ENCODE results near the gene MEP1B.
"Not testable (repeated sequence)": the region's sequence is repeated elsewhere in the genome, so short reads cannot be mapped to it uniquely, and the experiment has no call there.

MEP1B gene

DNA sequence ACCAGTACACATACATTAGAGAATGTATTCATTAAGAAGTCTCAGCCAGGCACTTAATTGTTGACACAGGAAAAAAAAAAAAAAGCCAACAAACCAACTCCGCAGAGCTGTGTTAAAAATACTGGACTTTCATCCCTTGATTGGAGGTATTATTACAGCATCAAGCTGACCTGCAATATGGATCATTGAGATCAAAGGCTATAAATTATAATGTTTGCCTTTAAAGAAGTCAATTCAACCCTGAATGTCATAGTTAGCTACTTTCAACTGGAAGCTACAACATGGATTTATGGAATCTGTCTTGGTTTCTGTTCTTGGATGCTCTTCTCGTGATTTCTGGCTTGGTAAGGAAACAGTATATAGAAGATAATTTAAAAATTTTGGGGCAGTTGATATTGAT is at the start of gene MEP1B:
TSS of gene MEP1B (plus strand) at position 250 of the 400 bp plus-strand sequence. CDS start at position 282, 32 bp downstream.
- no peak for DNase-seq

DNA sequence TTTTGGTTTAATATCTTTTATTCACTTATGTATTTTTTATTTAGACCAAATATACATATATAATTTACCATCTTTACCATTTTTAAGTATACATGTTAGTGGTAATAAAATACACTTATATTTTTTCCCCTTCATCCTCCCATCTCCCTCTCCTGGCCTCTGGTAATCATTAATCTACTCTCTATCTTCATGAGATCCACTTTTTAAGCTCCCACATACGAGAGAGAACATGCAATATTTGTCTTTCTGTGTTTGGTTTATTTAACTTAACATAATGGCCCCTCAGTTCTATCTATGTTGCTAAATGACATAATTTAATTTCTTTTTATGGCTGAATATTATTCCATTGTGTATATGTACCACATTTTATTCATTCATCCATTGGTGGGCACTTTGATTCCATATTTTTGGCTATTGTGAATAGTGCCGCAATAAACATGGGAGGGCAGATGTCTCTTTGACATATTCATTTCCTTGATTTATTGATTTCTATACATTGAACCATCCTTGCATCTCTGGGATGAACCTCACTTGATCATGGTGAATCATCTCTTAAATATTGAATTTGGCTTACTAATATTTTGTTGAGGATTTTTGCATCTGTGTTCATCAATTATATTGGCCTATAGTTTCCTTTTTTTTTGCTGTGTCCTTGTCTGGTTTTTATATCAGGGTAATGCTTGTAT is 41.5 kb upstream of the MEP1B start:
- DNase-seq = no peak

DNA sequence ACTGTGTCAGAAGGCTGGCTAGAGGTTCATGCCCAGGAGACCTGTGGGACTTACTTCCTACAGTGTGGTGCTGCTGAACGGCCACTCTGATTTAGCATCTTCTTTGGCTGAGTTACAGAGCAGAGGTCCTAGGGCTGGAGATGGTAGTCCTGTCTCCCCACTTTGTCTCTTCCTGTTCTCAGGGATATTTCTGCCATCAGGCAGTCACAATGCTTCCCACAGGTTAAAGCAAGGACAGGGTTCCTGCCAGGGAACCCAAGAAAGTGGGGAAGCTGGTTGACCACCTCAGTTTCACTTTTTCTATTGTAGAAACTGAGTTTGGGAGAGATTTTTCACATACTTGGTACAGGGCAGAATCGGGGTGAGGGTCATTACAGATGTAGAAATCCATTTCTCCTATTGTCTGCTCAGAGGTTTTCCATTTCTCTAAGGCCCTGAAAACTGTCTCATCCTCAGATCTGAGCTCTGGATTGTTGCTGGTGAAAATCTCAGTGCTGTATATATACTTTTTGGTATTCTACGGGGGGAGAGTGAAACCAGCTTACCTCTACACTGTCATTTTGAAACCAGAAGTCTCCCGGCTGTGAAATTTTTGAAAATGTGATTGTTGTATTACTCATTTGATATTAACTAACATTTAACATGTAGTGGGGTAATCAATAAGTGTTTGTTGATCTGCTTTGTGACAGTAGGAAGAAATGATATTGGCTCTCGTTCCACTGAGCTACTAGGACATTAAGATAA is 37.0 kb upstream of the MEP1B start:
- DNase-seq = no peak

DNA sequence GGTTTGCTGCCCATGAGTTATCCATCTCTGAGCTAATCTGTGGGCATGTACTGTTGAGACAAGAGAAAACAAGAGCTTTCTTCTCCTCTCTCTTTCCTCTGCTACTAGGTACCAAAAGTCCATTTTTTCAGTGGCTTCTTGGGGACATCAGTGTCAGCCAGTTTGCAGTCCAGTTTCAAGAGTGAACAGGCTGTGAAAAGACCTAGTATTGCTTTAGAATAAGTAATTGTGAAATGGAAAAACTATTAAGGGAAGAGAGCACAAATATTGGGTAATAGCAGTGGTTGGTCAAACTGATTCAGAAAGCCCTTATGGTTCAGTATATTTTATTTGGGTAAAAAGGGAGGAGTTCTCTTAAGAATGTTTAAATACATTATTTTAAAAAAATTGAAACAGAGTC is 33.0 kb upstream of the MEP1B start:
- no peak for DNase-seq

DNA sequence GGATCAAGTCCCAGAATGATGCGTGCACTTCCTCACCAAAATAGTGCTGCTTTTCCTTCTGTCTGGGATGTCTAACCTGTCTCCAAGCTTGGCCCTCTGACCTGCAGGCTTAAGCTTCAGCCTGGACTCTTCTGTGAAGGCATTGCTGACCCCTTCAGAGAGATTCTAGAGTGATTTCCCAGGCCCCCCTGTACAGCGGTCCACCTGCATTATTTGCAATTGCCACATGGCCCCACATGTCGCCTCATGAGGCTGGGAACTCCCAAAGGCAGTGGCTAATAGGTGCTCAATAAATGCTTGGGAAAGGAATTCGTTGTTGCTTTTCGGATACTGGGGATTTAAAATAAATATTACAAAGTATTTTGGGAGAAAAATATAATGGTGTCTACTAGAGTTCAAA is 32.3 kb upstream of the MEP1B start:
- DNase-seq = no peak

DNA sequence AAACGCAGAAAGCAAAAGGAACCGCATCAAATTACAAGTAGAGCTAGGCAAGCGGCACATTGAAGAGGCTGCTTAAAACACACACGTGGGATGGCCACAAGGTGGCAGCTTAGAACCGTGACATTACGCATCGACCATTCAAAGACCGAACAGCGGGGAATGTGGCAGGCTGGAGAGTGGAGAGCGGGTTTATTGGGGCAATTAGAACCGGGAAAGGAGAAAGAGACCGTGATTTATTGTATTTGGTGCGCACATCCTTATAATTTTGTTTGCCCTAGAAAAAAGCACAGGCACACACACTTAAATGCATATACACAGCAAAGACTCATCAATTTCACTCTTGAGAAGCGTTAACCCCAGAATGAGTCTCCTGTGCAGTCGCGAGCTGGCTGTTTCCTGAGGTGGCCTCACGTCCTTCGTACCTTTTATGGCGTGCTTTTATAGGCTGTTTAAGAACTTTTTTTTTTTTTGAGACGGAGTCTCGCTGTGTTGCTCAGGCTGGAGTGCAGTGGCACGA is 31.7 kb upstream of the MEP1B start:
- peak; percentile 69 to 72 for DNase-seq

DNA sequence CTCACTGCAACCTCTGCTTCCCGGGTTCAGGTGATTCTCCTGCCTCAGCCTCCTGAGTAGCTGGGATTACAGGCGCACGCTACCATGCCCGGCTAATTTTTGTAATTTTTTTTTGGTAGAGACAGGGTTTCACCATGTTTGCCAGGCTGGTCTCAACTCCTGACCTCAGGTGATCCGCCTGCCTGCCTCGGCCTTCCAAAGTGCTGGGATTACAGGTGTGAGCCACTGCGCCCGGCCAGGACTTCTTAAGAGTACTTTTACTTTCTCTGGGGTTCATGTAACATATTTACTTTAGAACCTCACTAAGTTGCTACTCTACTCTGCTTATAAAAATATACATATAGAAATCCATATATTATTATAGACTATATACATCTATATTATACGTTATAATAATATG is 31.2 kb upstream of the MEP1B start:
- not testable (repeated sequence) for DNase-seq

DNA sequence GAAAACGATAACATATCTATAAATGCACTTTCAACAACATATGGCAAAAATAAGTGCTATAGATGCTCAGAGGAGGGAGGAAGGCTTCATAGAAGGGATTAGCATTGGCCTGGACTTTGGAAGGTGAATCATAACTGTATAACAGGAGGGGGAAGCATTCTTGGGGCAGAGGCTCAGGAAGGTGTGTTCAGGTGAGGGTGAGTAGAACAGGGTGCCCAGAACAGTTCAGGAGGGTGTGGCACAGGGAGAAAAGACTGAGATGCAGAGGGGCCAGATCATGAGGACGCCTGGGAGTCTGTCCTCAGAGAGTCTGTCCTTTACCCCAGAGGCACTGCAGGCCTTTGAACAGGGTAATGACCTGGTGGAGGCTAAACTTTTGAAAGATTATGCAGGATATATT is 29.3 kb upstream of the MEP1B start:
- no peak for DNase-seq

DNA sequence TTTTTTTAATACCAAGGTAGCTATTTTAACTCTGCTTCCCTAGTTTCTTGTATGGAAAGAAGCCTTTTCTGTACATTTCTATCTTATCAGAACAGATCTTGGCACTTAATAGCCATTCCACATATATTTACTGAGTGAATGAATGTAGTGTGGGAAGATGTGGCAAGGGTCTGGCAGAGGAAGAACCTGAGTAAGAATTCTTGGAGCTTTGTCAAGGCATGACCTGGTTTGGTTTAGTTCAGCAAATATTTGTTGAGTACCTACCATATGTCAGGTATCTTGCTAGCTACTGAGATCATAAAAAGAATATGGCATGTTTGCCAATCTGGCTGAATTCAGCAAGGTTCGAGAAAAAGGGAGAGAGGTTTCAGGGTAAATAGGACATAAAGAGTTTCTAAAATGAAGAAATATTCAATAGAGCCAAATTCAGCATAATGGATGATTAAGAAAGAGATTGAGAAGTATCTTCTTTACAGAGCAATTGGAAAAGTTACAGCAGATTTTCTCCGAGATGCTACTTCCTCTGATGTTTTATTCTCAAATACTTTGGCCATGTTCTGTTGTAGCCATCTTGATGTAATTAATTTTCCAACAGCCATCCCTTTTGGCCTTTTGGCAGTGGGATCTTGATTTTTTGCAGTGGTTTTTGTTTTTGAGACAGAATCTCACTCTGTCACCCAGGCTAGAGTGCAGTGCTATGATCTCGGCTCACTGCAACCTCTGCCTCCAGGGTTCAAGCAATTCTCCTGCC is 21.7 kb upstream of the MEP1B start:
- no peak for DNase-seq

DNA sequence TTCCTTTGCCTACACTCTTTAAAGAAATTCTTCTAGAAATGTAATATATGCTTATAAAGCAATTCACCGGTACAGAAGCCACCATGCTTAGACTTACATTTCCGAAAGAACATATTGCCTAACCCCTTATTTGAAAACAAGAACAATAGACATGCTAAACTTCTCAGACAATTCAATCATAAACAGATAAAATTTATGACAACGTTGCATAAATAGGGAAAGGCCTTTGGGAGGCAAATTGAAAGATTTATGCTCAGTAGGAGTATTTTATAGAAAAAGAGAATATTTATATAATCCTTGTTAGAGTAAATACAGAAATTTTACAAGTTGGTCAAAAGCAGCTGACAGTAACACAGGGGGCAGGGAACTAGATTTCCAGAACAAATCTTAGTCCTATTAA is 16.2 kb upstream of the MEP1B start:
- no peak for DNase-seq

DNA sequence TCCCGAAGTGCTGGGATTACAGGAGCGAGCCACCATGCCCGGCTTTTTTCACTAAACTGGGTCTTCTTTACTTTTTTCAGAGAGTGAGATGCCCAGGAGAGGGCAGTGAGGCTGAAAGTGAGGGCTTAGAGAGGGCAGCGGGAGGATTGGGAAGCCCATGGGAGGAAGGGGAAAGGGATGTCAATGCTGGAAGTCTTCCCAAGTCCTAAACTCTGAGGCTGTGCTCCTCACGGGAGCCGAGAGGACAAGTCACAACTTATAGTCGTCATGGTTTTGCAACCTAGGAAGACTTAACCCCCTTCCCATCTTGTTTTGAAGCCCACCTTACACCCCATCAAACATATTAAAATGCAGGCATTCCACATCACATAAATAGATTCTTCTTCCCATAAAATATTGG is 15.1 kb upstream of the MEP1B start:
- DNase-seq = no peak

DNA sequence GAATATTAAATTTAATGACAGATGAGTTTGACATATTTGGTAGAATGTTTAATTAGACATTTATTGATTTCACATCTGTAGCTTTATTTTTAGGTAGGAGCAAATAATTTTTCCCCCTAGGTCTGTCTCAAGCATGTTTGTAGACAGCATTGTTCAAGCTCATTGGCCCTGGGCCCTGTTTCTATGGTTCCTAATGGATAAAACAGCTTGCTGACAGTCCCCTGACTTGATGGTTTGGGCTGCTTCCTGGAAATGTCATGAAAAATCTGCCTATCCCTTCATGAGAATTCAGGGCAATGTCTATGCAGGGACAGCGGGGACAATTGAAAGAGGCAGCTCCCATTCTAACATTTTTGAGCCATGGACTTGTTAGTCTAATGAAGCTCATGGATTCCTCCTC is 14.6 kb upstream of the MEP1B start:
- no peak for DNase-seq

DNA sequence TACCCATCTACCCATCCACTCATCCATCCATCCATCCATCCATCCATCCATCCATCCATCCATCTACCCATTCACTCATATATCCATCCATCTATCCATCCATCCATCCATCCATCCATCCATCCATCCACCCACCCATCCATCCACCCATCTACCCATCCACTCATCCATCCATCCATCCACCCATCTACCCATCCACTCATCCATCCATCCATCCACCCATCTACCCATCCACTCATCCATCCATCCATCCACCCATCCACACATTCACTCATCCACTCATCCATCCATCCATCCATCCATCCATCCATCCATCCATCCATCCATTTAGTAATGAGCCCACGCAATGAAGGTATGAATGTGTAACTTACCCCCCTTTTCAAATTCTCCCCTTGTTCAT is 13.1 kb upstream of the MEP1B start:
- DNase-seq = not testable (repeated sequence)

DNA sequence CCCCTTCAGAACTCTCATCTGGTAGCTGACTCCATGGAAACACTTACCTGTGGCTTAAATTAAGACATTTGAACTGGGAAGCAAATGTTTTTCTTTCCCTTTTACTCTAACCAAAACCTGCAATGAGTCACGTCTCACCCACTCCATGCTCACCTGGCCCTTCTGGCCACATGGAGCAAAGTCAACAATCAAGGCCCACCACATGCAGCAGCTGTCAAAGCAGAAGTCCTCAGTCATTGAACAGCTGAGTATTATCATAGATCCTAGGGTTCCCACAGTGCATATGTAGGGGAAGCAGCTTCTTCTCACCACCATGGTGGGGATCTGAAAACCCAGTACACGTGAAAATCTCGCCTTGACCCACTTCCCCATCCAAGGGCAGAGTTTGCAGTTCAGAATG is 12.3 kb upstream of the MEP1B start:
- no peak for DNase-seq

DNA sequence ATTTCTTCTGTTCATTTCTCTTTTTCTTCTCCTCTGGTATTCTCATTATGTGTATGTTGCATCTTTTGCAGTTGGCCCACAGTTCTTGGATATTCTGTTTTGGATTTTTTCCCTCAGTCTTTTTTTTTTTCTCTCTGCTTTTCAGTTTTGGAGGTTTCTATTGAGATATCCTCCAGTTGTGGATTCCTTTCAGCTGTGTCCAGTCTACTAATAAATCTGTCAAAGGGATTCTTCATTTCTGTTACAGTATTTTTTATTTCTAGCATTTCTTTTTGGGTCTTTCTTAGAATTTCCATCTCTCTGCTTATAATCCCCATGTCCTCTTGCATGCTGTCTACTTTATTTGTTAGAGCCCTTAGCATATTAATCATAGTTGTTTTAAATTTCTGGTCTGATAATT is 6.3 kb upstream of the MEP1B start:
- DNase-seq = no peak

DNA sequence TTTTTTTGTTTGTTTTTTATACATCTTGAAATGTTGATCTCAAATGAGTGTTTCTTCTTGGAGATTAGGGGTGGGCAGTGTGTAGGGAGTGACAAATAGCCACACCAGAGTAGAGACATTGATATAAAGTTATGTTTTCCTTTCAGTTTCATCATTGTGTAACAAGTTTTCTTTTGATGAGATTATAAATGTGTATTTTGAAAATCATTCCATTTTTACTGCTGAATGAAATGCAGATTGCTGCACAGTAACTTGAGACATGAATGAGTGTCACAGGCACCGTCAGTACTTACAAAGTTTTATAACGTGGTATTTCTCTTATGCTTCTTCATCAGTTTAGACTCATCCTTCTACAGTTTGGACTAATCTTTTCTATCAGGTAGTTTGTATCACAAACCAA is 370 bp downstream of the MEP1B start:
- no peak for DNase-seq

DNA sequence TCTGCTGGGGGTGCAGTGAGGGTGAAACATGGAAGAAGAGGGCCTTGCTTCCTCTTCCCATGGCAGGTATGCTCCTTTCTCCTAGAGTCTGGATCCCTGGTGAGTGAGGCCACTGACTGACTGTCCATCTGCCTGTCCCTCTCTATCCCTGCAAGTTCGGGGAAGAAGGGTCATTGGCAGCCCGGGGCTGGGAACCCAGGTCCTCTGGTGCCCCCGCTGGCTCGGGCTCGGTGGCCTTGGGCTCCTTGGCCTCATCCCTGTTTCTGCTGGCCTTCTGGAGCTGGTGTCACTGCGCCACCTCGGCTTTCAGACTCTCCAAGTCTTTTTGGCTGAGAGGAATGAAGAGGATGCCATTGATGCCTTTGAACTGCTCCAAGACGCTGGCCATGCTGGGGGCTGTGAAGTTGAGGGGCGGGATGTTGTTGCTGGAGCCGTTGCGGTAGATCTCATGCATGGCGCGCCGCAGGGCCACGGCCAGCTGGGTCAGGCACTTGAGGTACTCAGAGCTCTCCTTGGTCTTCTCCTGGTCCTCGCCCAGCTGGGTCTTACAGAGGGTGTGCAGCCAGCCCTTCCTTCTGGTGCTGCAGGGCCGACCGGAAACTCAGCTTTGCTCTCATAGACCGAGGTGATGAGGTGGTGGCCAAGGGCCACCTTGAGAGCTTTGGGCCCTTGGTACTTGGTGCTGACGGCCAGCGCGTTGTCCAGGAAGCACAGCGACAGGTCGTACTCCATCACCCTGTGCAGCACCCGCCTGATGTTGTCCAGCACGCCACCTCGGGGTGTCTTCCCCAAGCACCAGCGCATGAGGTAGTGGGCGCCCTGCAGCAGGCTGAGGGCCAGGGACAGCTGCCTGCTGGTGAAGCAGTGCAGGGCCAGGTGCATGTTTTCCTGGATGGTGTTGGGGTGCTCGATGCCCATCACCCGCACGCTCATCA is 6.3 kb downstream of the MEP1B start:
- DNase-seq = no peak

DNA sequence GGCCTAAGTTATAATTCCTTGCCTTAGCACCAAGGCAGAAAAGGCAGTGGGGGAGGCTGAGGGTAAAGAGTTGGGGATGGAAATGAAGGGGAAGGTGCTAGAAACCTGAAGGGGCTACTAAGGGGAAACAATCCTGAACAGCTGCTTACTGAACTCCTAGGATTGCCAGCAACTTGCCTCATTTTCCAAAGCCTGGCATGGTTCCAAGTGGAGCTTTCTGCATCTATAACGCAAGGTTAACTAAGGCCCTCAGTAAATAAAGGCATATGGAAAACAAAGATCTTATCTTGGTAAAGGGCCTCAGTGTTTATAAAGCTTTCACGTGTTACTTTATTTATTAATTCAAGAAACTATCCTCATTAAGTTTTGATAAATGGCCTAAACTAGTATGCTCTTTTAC is 10.9 kb downstream of the MEP1B start:
- no peak for DNase-seq

DNA sequence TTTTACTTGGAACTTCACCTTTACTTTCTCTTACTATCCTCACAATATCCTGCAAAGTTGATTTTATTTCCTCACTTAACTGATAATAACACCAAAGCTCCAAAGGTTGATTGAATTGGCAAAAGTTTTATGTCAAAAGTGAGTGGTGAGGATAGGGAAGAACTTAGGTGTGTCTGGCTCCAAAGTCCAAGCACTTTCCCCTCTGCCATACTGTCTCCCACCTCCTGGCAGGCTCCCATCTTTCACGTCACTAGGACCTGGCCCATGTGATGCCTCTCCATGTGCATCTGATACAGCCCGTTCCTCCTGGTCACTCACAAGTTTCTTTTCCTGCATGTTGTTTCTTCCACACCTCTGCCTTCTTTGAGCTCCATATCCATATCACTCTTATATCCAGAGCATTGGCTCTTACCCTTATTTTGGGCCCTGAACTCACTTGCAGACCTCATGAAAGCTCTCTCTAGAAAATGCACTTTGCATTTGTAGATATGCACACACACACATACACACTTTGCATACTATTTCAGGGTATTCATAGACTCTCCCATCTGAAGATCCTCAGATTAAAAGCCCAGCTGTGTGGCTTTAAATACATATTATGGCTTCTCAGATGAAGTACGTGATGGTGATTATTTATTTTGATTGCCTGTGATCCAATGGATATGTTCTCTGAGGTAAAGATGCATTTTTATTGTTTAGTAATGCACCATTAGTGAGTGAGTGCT is 12.3 kb downstream of the MEP1B start:
- no peak for DNase-seq

DNA sequence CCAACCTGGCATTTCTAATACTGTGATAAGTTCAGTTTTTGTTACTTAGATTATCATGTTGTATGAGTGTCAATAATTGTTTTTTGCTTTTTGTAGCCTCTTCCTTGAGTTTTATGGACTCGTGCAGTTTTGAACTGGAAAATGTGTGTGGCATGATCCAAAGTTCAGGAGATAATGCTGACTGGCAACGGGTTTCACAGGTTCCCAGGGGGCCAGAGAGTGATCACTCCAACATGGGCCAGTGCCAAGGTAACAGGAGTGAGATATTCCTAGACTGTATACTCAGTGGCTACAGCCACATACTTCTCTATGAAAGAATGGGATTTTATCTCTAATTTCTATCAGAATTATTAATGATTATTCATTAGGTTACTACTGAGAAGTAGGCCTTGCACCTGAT is 18.2 kb downstream of the MEP1B start:
- no peak for DNase-seq

DNA sequence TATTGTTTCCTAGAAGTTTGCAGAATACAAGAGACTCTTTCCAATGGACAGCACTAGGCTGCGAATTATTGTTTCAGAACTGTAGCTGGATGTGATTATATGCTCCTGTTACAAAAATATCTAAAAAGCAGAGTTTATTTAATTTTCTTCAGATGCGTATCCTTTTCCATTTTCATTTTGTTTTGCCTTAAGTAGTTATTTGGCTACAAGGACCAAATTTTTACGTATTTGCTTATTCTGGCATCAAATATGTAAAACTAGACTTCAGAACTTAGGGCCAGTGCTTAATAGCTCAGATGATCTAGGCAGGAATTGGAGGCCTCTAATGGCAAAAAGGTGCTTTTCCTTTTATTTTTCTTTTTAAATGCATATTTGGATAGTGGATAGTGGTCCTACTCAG is 18.7 kb downstream of the MEP1B start:
- DNase-seq = no peak
